Stimulated activated CD8-positive, alpha-beta memory T cell treated with anti-CD3 and anti-CD28 coated beads, Interleukin-2, amount 100 ng/mL, for 1 hour (primary cell): ENCODE measurements around the gene ZNF235.
"Not testable (repeated sequence)": the region's sequence is repeated elsewhere in the genome, so short reads cannot be mapped to it uniquely, and the experiment has no call there.

Source experiments
- DNase-seq, 2 donors: peaks; one replicate each; pipeline ENCODE4 v3.0.0-alpha.2; 2020; ENCODE audit warnings: low read depth in 2 of 2

Gene ZNF235

GRCh38 chr19:44304659-44305193 lies at the start of gene ZNF235:
TSS of gene ZNF235 (minus strand) at chr19:44305025. CDS start at chr19:44303404, 1,621 bp downstream.
- peak; percentile 47 to 57 for DNase-seq

DNA sequence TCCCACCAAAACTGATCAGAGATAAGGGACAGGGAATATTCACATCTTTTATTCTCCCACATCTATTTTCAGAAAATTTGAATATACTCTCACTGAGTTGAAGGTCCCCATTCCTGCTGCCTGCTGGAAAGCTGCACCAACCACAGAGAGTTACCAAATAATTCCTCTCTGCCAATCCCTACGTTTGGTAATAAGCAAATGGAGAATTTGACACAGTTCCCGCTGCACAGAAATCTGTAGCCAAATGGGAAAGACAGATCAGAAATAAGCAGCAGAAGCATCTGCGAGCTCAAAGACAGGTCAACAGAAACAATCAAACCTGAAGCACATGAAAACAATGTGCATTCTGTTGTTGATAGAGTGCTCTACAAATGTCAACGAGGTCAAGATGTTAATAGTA lies 41.7 kb upstream of the ZNF235 start:
- DNase-seq = no peak

GRCh38 chr19:44345959-44346358 lies 41.1 kb upstream of the ZNF235 start:
- DNase-seq = no peak

GRCh38 chr19:44344255-44344654 lies 39.4 kb upstream of the ZNF235 start:
- DNase-seq = no peak

- no peak for DNase-seq
Observed at GRCh38 chr19:44341794-44342193, 37.0 kb upstream of the ZNF235 start.

DNA sequence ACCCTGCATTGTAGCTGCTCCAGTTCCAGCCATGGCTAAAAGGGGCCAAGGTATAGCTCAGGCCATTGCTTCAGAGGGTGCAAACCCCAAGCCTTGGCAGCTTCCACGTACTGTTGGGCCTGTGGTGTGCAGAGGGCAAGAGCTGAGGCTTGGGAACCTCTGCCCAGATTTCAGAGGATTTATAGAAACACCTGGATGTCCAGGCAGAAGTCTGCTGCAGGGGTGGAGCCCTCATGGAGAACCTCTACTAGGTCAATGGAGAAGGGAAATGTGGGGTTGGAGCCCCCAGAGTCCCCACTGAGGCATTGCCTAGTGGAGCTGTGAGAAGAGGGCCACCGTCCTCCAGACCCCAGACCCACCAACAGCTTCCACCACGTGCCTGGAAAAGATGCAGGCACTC lies 29.8 kb upstream of the ZNF235 start:
- not testable (repeated sequence) for DNase-seq

GRCh38 chr19:44332145-44332544 lies 27.3 kb upstream of the ZNF235 start:
- no peak for DNase-seq

- no peak for DNase-seq
Observed at GRCh38 chr19:44315883-44316282, 11.1 kb upstream of the ZNF235 start.

- no peak for DNase-seq
Observed at GRCh38 chr19:44313231-44313630, 8.4 kb upstream of the ZNF235 start.

DNA sequence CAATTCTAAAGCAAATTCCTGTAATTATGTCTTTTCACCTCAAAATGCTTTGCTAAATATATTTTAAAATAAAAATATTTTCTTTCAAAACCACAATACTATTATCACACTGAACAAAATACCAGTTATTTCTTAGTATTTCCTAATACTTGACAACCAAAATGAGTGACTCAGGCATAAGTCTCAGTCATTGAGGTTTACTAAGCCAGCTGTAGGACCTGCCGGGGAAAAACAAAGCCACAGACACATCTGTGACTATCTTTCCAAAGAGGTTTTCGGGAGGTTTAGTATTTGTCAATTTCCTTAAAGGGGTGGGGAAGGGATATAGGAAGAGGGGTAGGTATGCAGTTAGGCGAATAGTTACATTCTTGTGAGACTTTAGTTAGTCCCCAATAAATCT lies 3.2 kb upstream of the ZNF235 start:
- no peak for DNase-seq

DNA sequence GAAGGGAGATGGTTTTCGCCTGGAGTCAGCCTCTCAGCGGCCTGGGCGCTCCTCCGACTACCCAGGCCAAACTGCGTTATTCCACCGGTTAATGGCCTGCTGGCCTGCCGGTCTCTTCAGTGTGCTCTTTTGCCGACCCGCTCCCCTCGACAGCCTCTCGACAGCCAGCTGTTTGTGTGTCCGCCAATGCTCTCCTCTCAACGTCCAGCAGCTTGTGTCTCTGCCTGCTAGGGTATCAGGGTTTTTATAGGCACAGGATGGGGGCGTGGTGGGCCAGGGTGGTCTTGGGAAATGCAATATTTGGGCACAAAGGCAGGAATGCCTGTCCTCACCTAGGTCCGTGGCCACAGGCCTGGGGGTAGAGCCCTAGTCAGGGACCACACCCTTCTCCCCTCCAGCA lies 1.5 kb upstream of the ZNF235 start:
- DNase-seq = no peak

- no peak for DNase-seq
Observed at GRCh38 chr19:44305457-44305856, 632 bp upstream of the ZNF235 start.

GRCh38 chr19:44303976-44304568 lies 753 bp downstream of the ZNF235 start:
- DNase-seq = no peak

DNA sequence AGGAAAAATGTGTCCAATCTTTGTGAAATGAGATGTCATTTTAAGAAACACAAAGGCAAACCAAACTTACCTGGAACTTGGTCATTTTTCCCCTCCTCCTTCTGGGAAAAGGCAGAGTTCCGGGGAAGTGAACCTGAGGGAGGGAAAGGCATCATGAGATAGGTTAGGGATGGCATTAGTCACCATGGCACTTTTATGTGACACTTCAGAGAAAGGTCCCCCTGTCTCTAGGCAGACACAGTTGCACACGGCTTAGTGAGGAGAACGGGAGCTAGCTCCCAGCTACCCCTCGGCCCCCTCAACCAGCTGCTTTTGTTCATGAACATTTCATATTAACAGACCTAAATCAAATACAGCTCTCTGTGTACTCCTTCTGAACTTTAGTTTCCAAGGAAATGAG lies 1.5 kb downstream of the ZNF235 start:
- no peak for DNase-seq

GRCh38 chr19:44284968-44285367 lies 19.9 kb downstream of the ZNF235 start:
- no peak for DNase-seq

GRCh38 chr19:44282846-44283245 lies 22.0 kb downstream of the ZNF235 start:
- DNase-seq = no peak

GRCh38 chr19:44280916-44281315 lies 23.9 kb downstream of the ZNF235 start:
- no peak for DNase-seq

DNA sequence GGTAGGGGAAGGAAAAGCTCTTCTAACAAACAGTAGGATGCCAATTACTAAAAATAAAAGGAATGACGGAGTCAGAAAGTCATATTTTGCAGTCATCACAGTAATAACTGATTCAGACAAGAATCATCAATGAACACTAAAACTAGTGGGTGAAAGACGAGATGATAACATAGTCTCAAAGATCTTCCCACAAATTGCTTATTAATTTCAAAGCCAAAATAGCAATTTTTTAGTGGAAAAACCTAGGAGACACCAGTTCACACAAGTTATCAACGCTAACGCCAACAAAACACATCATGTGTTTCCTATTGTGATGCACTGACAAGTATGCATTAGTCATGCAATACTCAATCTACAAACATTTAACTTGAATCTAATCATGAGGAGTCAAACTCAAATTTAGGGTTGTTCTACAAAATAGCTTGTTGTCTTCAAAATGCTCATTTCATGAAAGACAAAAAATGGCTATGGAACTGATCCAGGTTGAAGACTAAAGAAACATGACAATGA lies 26.6 kb downstream of the ZNF235 start:
- DNase-seq = no peak

GRCh38 chr19:44277331-44277730 lies 27.5 kb downstream of the ZNF235 start:
- no peak for DNase-seq

- no peak for DNase-seq
Observed at GRCh38 chr19:44260695-44261446, 44.0 kb downstream of the ZNF235 start.

- DNase-seq = no peak
Observed at GRCh38 chr19:44260343-44260681, 44.5 kb downstream of the ZNF235 start.

GRCh38 chr19:44258835-44259413 lies 45.9 kb downstream of the ZNF235 start:
- DNase-seq = no peak

GRCh38 chr19:44258136-44258535 lies 46.7 kb downstream of the ZNF235 start:
- DNase-seq = no peak
